ENCODE data around the gene SRF. TPM values are rescaled to one million over a fixed set of nuclear protein-coding genes. Genes with fewer than 3 reads are reported as not detected.

SRF gene
- total RNA-seq, 2 experiments from 2014 or later, result 22.8 to 24.2 TPM

- no peak overlapping the region for H3K4me3 ChIP-seq (ENCODE audit: low read depth, low read length, poor library complexity, severe bottlenecking)
- H3K4me1 ChIP-seq (ENCODE audit: insufficient read depth, low read length, poor library complexity, severe bottlenecking), result peaks cover 22% of the 10 kb centered on the region
- POLR2A ChIA-PET, result interaction anchor here (1.0 kb wide), 1 partner anchor 11 kb away, joined by 3 read pairs; no protein-coding TSS in a partner anchor
Observed at GRCh38 chr6:43186019-43186418, 14.9 kb downstream of the SRF start.

GRCh38 chr6:43186706-43187105 lies 15.6 kb downstream of the SRF start:
- Histone ChIP-seq H4K20me1 (ENCODE audit: insufficient read depth, low read length) (no peaks in the 10 kb centered on the region), H2AFZ (ENCODE audit: low read length) (no peak overlapping the region), H3K36me3 (ENCODE audit: insufficient read depth, low read length) (peaks cover 19% of the 10 kb centered on the region), H3K9me3 (ENCODE audit: low read length) (no peaks in the 10 kb centered on the region), H3K79me2 (ENCODE audit: insufficient read depth, low read depth, low read length) (no peaks in the 10 kb centered on the region), H3K4me2 (ENCODE audit: low read length) (no peak overlapping the region), H3K27ac (ENCODE audit: low read depth, low read length, poor library complexity, severe bottlenecking) (no peak overlapping the region), H3K4me3 (ENCODE audit: low read depth, low read length, poor library complexity, severe bottlenecking) (no peak overlapping the region), H3K4me1 (ENCODE audit: insufficient read depth, low read length, poor library complexity, severe bottlenecking) (peaks cover 15% of the 10 kb centered on the region), H3K9me2 (ENCODE audit: insufficient read depth, low read length) (no peaks in the 10 kb centered on the region)
- intact Hi-C loops (cut with micrococcal nuclease; ENCODE audit: unreplicated experiment), result no loop called here
- DNase-seq (ENCODE audit: low spot score), result no peak
- ChIA-PET POLR2A (no interaction called here), CTCF (ENCODE audit: unreplicated experiment) (no interaction called here)
- TF ChIP-seq, protein P1, sequence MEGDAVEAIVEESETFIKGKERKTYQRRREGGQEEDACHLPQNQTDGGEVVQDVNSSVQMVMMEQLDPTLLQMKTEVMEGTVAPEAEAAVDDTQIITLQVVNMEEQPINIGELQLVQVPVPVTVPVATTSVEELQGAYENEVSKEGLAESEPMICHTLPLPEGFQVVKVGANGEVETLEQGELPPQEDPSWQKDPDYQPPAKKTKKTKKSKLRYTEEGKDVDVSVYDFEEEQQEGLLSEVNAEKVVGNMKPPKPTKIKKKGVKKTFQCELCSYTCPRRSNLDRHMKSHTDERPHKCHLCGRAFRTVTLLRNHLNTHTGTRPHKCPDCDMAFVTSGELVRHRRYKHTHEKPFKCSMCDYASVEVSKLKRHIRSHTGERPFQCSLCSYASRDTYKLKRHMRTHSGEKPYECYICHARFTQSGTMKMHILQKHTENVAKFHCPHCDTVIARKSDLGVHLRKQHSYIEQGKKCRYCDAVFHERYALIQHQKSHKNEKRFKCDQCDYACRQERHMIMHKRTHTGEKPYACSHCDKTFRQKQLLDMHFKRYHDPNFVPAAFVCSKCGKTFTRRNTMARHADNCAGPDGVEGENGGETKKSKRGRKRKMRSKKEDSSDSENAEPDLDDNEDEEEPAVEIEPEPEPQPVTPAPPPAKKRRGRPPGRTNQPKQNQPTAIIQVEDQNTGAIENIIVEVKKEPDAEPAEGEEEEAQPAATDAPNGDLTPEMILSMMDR (conservative IDR thresholded peaks at IDR 0.05; ENCODE audit: low read length), result no peak
- TF ChIP-seq EZH2phosphoT487 (IDR thresholded peaks at IDR 0.05; ENCODE audit: borderline replicate concordance, low read depth, low read length), result no peak
- BruUV-seq (replicated peaks), result no TSS peak

More at GRCh38 chr6:43186019-43186418, 14.9 kb downstream of the SRF start:
- Histone ChIP-seq H3K9me2 (ENCODE audit: insufficient read depth, low read length) (no peaks in the 10 kb centered on the region), H4K20me1 (ENCODE audit: insufficient read depth, low read length) (no peaks in the 10 kb centered on the region), H3K4me2 (ENCODE audit: low read length) (no peak overlapping the region), H3K9me3 (ENCODE audit: low read length) (no peaks in the 10 kb centered on the region), H2AFZ (ENCODE audit: low read length) (no peak overlapping the region), H3K79me2 (ENCODE audit: insufficient read depth, low read depth, low read length) (no peaks in the 10 kb centered on the region), H3K27ac (ENCODE audit: low read depth, low read length, poor library complexity, severe bottlenecking) (no peak overlapping the region), H3K36me3 (ENCODE audit: insufficient read depth, low read length) (peaks cover 19% of the 10 kb centered on the region)
- intact Hi-C loops (cut with micrococcal nuclease; ENCODE audit: unreplicated experiment), result no loop called here
- BruUV-seq (replicated peaks), result no TSS peak
- no peak for DNase-seq (ENCODE audit: low spot score)
- CTCF ChIA-PET (ENCODE audit: unreplicated experiment), result no interaction called here
- TF ChIP-seq EZH2phosphoT487 (IDR thresholded peaks at IDR 0.05; ENCODE audit: borderline replicate concordance, low read depth, low read length), result no peak
- TF ChIP-seq, protein P1 (conservative IDR thresholded peaks at IDR 0.05; ENCODE audit: low read length), result no peak

DNA sequence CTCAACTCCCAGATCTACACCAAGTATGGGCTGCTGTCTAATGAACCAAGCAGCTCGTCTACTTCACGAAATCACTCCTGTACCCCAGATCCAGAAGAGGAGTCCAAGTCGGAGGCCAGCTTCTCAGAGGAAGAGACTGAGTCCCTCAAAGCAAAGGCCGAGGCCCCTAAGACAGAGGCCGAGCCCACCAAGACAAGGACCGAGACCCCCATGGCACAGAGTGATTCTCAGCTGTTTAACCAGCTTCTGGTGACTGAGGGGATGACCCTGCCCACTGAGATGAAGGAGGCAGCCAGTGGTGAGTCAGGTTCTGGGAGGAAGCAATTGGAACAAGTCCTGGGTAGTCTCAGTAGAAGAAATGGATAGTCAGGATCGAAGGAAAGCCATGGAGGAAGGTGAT lies 16.8 kb downstream of the SRF start:
- peaks cover 12% of the 10 kb centered on the region for H3K4me1 ChIP-seq (ENCODE audit: insufficient read depth, low read length, poor library complexity, severe bottlenecking)
- intact Hi-C loops (cut with micrococcal nuclease; ENCODE audit: unreplicated experiment), result no loop called here
- H3K27ac ChIP-seq (ENCODE audit: low read depth, low read length, poor library complexity, severe bottlenecking), result no peak overlapping the region
- H2AFZ ChIP-seq (ENCODE audit: low read length), result no peak overlapping the region
- no peaks in the 10 kb centered on the region for H3K9me3 ChIP-seq (ENCODE audit: low read length)
- peaks cover 23% of the 10 kb centered on the region for H3K36me3 ChIP-seq (ENCODE audit: insufficient read depth, low read length)
- no peaks in the 10 kb centered on the region for H3K9me2 ChIP-seq (ENCODE audit: insufficient read depth, low read length)
- no peak overlapping the region for H3K4me2 ChIP-seq (ENCODE audit: low read length)
- POLR2A ChIA-PET, result no interaction called here
- no peak overlapping the region for H3K4me3 ChIP-seq (ENCODE audit: low read depth, low read length, poor library complexity, severe bottlenecking)
- no TSS peak for BruUV-seq (replicated peaks)
- no peak for TF ChIP-seq EZH2phosphoT487 (IDR thresholded peaks at IDR 0.05; ENCODE audit: borderline replicate concordance, low read depth, low read length)
- TF ChIP-seq, protein P1 (conservative IDR thresholded peaks at IDR 0.05; ENCODE audit: low read length), result no peak
- CTCF ChIA-PET (ENCODE audit: unreplicated experiment), result no interaction called here
- no peaks in the 10 kb centered on the region for H4K20me1 ChIP-seq (ENCODE audit: insufficient read depth, low read length)
- H3K79me2 ChIP-seq (ENCODE audit: insufficient read depth, low read depth, low read length), result no peaks in the 10 kb centered on the region
- DNase-seq (ENCODE audit: low spot score), result no peak

Data from OCI-LY7 (cell line).